IMR-90 (cell line): Measurements from ENCODE around the gene CPA3. TPM values are rescaled to one million over a fixed set of nuclear protein-coding genes. Genes with fewer than 3 reads are reported as not detected.

Experiments
- ATAC-seq: fragments of 200-7000 bp; cut with Tn5 transposase; 2 replicates; pipeline ENCODE4 v1.9.1; 2020; ENCODE audit warnings: low read depth, mild to moderate bottlenecking, moderate library complexity
- BruUV-seq: library from RNA; stranded (reverse); fragments of 400-500 nt; replicated peaks from 2 replicates; lab custom pipeline; 2021; lab: Mats Ljungman, UMichigan
- CTCF ChIA-PET: fragments of 300-600 bp; formaldehyde crosslinking; extraction: SDS; loops from one replicate; lab custom pipeline; 2021; ENCODE audit warnings: antibody characterized with exemption; lab: Yijun Ruan, JAX
- POLR2A ChIA-PET: fragments of 300-600 bp; sonication (Branson Sonifier 250); formaldehyde crosslinking; loops from one replicate; lab custom pipeline; 2022; ENCODE audit warnings: antibody characterized with exemption; ENCODE audit not compliant: unreplicated experiment; lab: Charles Lee
- DNase-seq: peaks from one replicate; pipeline ENCODE4 v3.0.0; 2013
- H2AFZ ChIP-seq: replicated peaks from 2 replicates; pipeline ENCODE3; 2013; ENCODE audit warnings: low read length, mild to moderate bottlenecking; ENCODE audit not compliant: poor library complexity
- H2AK5ac ChIP-seq: 2 replicates; pipeline ENCODE4 v1.6.1; 2013; ENCODE audit warnings: low read depth, low read length, inconsistent platforms
- H2AK9ac ChIP-seq: replicated peaks from 2 replicates; pipeline ENCODE3; 2013; ENCODE audit warnings: mild to moderate bottlenecking, low read depth, low read length, moderate library complexity; ENCODE audit not compliant: poor library complexity
- H2BK120ac ChIP-seq: 2 replicates; pipeline ENCODE4 v1.6.1; 2013; ENCODE audit warnings: low read depth, low read length, inconsistent platforms
- H2BK15ac ChIP-seq: 3 replicates; pipeline ENCODE4 v1.6.1; 2013; ENCODE audit warnings: low read depth, low read length, inconsistent platforms
- H2BK20ac ChIP-seq: 2 replicates; pipeline ENCODE4 v1.6.1; 2013; ENCODE audit warnings: low read depth, mild to moderate bottlenecking, inconsistent platforms, low read length, moderate library complexity
- H2BK5ac ChIP-seq: 2 replicates; pipeline ENCODE4 v1.6.1; 2013; ENCODE audit warnings: mild to moderate bottlenecking, low read depth, low read length, inconsistent platforms; ENCODE audit not compliant: poor library complexity, severe bottlenecking
- H3K14ac ChIP-seq: replicated peaks from 2 replicates; pipeline ENCODE4 v1.6.1; 2013; ENCODE audit warnings: low read depth, low read length, inconsistent platforms
- H3K18ac ChIP-seq: 2 replicates; pipeline ENCODE4 v1.6.1; 2013; ENCODE audit warnings: low read depth, low read length, control low read depth
- H3K23ac ChIP-seq: 2 replicates; pipeline ENCODE4 v1.6.1; 2013; ENCODE audit warnings: low read depth, low read length, inconsistent platforms
- H3K27ac ChIP-seq: 2 replicates; pipeline ENCODE4 v1.5.1; 2013; ENCODE audit warnings: mild to moderate bottlenecking, control low read depth, low read length; ENCODE audit not compliant: insufficient read depth
- H3K27me3 ChIP-seq: 2 replicates; pipeline ENCODE4 v1.6.1; 2013; ENCODE audit warnings: low read length; ENCODE audit not compliant: control insufficient read depth, insufficient read depth
- H3K36me3 ChIP-seq: 2 replicates; pipeline ENCODE4 v1.6.1; 2013; ENCODE audit warnings: low read length, mixed read lengths; ENCODE audit not compliant: control insufficient read depth, insufficient read depth
- H3K4ac ChIP-seq: 2 replicates; pipeline ENCODE4 v1.6.1; 2013; ENCODE audit warnings: low read depth, low read length, inconsistent platforms
- H3K4me1 ChIP-seq: 2 replicates; pipeline ENCODE4 v1.6.1; 2013; ENCODE audit warnings: low read length, mixed read lengths; ENCODE audit not compliant: control insufficient read depth, insufficient read depth
- H3K4me2 ChIP-seq: 2 replicates; pipeline ENCODE4 v1.6.1; 2013; ENCODE audit warnings: low read depth, mild to moderate bottlenecking, control low read depth, low read length, moderate library complexity
- H3K4me3 ChIP-seq: 2 replicates; pipeline ENCODE4 v1.5.1; 2013; ENCODE audit warnings: low read depth, mild to moderate bottlenecking, control low read depth, low read length, moderate library complexity; ENCODE audit not compliant: insufficient read depth
- H3K56ac ChIP-seq: 2 replicates; pipeline ENCODE4 v1.6.1; 2013; ENCODE audit warnings: low read length, inconsistent platforms; ENCODE audit not compliant: insufficient read depth; ENCODE audit errors: extremely low read depth
- H3K79me1 ChIP-seq, 2 experiments: 2 replicates each; pipeline ENCODE4 v1.6.1; 2013; ENCODE audit warnings: low read length in 2 of 2, inconsistent platforms in 1 of 2, low read depth in 1 of 2
- H3K9ac ChIP-seq: 2 replicates; pipeline ENCODE4 v1.6.1; 2013; ENCODE audit warnings: low read depth, low read length, control low read depth
- H3K9me1 ChIP-seq: 2 replicates; pipeline ENCODE4 v1.6.1; 2013; ENCODE audit warnings: low read length, inconsistent platforms; ENCODE audit not compliant: insufficient read depth
- H3K9me3 ChIP-seq: 2 replicates; pipeline ENCODE4 v1.6.1; 2013; ENCODE audit warnings: low read length; ENCODE audit not compliant: control insufficient read depth, insufficient read depth
- H4K20me1 ChIP-seq: 2 replicates; pipeline ENCODE4 v1.6.1; 2013; ENCODE audit warnings: low read length, inconsistent platforms; ENCODE audit not compliant: insufficient read depth
- H4K5ac ChIP-seq: 2 replicates; pipeline ENCODE4 v1.6.1; 2013; ENCODE audit warnings: mild to moderate bottlenecking, low read depth, low read length, control low read depth
- H4K8ac ChIP-seq, 2 experiments: 2 replicates each; pipeline ENCODE4 v1.6.1; 2013; ENCODE audit warnings: low read depth in 2 of 2, low read length in 2 of 2, control low read depth in 1 of 2, inconsistent platforms in 1 of 2
- H4K91ac ChIP-seq: 2 replicates; pipeline ENCODE4 v1.6.1; 2013; ENCODE audit warnings: low read depth, low read length, inconsistent platforms; ENCODE audit not compliant: insufficient read depth
- CEBPB ChIP-seq: IDR thresholded peaks from 2 replicates; pipeline ENCODE4 v1.6.1; 2012; ENCODE audit warnings: low read depth, low read length, improper control_type of control experiment
- CTCF ChIP-seq: conservative IDR thresholded peaks from 2 replicates; pipeline ENCODE4 v1.5.1; 2012; ENCODE audit warnings: mild to moderate bottlenecking, low read depth, low read length, improper control_type of control experiment
- FOS ChIP-seq: fragments of 150-350 bp; IDR thresholded peaks from 2 replicates; pipeline ENCODE4 v1.6.1; 2016; ENCODE audit warnings: low read depth, low read length
- MAFK ChIP-seq: IDR thresholded peaks from 2 replicates; pipeline ENCODE4 v1.6.1; 2012; ENCODE audit warnings: low read depth, low read length, improper control_type of control experiment
- MAZ ChIP-seq: IDR thresholded peaks from 2 replicates; pipeline ENCODE4 v1.6.1; 2012; ENCODE audit warnings: low read depth, mild to moderate bottlenecking, low read length, improper control_type of control experiment, moderate library complexity, borderline replicate concordance
- MXI1 ChIP-seq: IDR thresholded peaks from 2 replicates; pipeline ENCODE4 v1.6.1; 2012; ENCODE audit warnings: low read depth, mild to moderate bottlenecking, low read length, moderate library complexity, borderline replicate concordance
- POLR2A ChIP-seq: IDR thresholded peaks from 2 replicates; pipeline ENCODE4 v1.6.1; 2012; ENCODE audit warnings: mild to moderate bottlenecking, low read depth, low read length
- RAD21 ChIP-seq: IDR thresholded peaks from 2 replicates; pipeline ENCODE4 v1.6.1; 2012; ENCODE audit warnings: low read length, improper control_type of control experiment
- RCOR1 ChIP-seq: IDR thresholded peaks from 2 replicates; pipeline ENCODE4 v1.6.1; 2012; ENCODE audit warnings: mild to moderate bottlenecking, low read length, improper control_type of control experiment; ENCODE audit not compliant: insufficient replicate concordance
- WGBS, 2 experiments: methylation state at CpG; one replicate each; pipeline versions ENCODE4 v1.1.5 to v1.1.7; 2013; ENCODE audit warnings: missing lambda C conversion rate in 2 of 2; ENCODE audit not compliant: insufficient read length in 1 of 2; ENCODE audit errors: extremely low coverage in 2 of 2; 5-methylcytosine and 5-hydroxymethylcytosine counted together
- dilution Hi-C: fragments of 300-500 bp; cut with HindIII; formaldehyde crosslinking; loops from one replicate; pipeline ENCODE4 v1.14.3; 2018; ENCODE audit warnings: low sequenced_read_pairs; ENCODE audit not compliant: unreplicated experiment
- in situ Hi-C: fragments of 300-500 bp; cut with MboI; formaldehyde crosslinking; loops from 3 replicates; pipeline ENCODE4 v1.14.3; 2019; ENCODE audit warnings: low sequenced_read_pairs, inconsistent platforms, mixed read lengths
- intact Hi-C: fragments of 100-400 bp; cut with micrococcal nuclease; formaldehyde crosslinking; loops from 2 replicates; pipeline ENCODE4 v1.10.0; 2022
- polyA plus RNA-seq, 3 experiments: library from polyadenylated mRNA; depleted of rRNA; stranded (reverse); fragments of >200 nt; gene quantifications; 2 replicates each; pipeline ENCODE4 v1.2.3, GENCODE V29; 2012; ENCODE audit warnings: low replicate concordance in 1 of 3
- total RNA-seq: library from RNA; depleted of rRNA; stranded (reverse); fragments of >200 nt; gene quantifications from 2 replicates; pipeline ENCODE4 v1.2.3, GENCODE V29; 2012

Gene CPA3
- total and polyA plus RNA-seq, 2 of the 4 experiments (the other 2 are of a cell fraction), result 0.07 TPM; not detected in 1

GRCh38 chr3:148857316-148857715 is 7.8 kb upstream of the CPA3 start:
- no peak overlapping the region for H2AK5ac ChIP-seq
- ATAC-seq, result no peak

More at GRCh38 chr3:148857316-148857715, 7.8 kb upstream of the CPA3 start:
- no peak overlapping the region for H4K8ac ChIP-seq
- H3K18ac ChIP-seq, result no peak overlapping the region
- no peak overlapping the region for H4K91ac ChIP-seq
- dilution Hi-C loops (no loop called here), in situ Hi-C loops (no loop called here), intact Hi-C loops (loop anchor here (5.0 kb wide), 1 partner anchor 130 kb away; no protein-coding TSS in a partner anchor)
- no peak overlapping the region for H3K4ac ChIP-seq
- ChIA-PET POLR2A (no interaction called here), CTCF (no interaction called here)
- 67% methylated on average over 2 of the region's 4 CpGs; no CpG with 5 or more reads in 1 of the 2 experiments for WGBS, 2 experiments
- H2AK9ac ChIP-seq, result no peak overlapping the region
- H3K79me1 ChIP-seq, result no peaks in the 10 kb centered on the region
- H3K9me1 ChIP-seq, result no peaks in the 10 kb centered on the region
- H3K9ac ChIP-seq, result no peak overlapping the region
- H3K4me1 ChIP-seq, result no peaks in the 10 kb centered on the region
- H3K27ac ChIP-seq, result no peak overlapping the region
- H4K5ac ChIP-seq, result no peak overlapping the region
- no peak overlapping the region for H3K23ac ChIP-seq
- H4K20me1 ChIP-seq, result no peaks in the 10 kb centered on the region
- H3K36me3 ChIP-seq, result no peaks in the 10 kb centered on the region
- no peak for DNase-seq
- H2BK120ac ChIP-seq, result no peak overlapping the region
- no peaks in the 10 kb centered on the region for H3K9me3 ChIP-seq
- BruUV-seq, result no TSS peak
- H2AFZ ChIP-seq, result no peak overlapping the region
- H3K56ac ChIP-seq, result no peak overlapping the region
- no peak overlapping the region for H3K4me3 ChIP-seq
- no peak overlapping the region for H3K14ac ChIP-seq
- H2BK5ac ChIP-seq, result no peak overlapping the region
- no peak overlapping the region for H2BK15ac ChIP-seq
- peaks cover 5% of the 10 kb centered on the region for H3K27me3 ChIP-seq
- TF ChIP-seq MAFK (no peak), FOS (no peak), CTCF (no peak), POLR2A (no peak), MAZ (no peak), RAD21 (no peak), RCOR1 (no peak), MXI1 (no peak), CEBPB (no peak)
- H2BK20ac ChIP-seq, result no peak overlapping the region
- H3K4me2 ChIP-seq, result no peak overlapping the region
